Measurements from ENCODE around the gene DRGX. TPM values are rescaled to one million over a fixed set of nuclear protein-coding genes. Genes with fewer than 3 reads are reported as not detected.

DRGX gene
- total RNA-seq (2021): not detected in 2 replicates
- Bru-seq, nascent RNA: not detected
- BruChase-seq, experiment 1, labeled RNA remaining after a 2-hour chase: not detected
- not detected for BruChase-seq, experiment 2, labeled RNA remaining after a 6-hour chase
- long read RNA-seq: 0 reads

- H3K27ac ChIP-seq (ENCODE audit: low read depth, low read length, poor library complexity, severe bottlenecking): no peak within 1 kb of the TSS
- no peak within 1 kb of the TSS for H3K4me3 ChIP-seq (ENCODE audit: low read depth, low read length, poor library complexity, severe bottlenecking)
- H3K9me3 ChIP-seq (ENCODE audit: low read depth, low read length, poor library complexity, severe bottlenecking): no peaks in the 10 kb centered on the region
- BruUV-seq (replicated peaks): no TSS peak
- POLR2A ChIA-PET (ENCODE audit: low non-redundant PET): no interaction called here
- peak; percentile 1 for TF ChIP-seq EZH2 (IDR thresholded peaks at IDR 0.05; ENCODE audit: borderline replicate concordance, low read depth, low read length, poor library complexity, severe bottlenecking)
- TF ChIP-seq CTCF (conservative IDR thresholded peaks at IDR 0.05; ENCODE audit: low read depth, low read length): no peak
- intact Hi-C loops (cut with micrococcal nuclease; ENCODE audit: unreplicated experiment): no loop called here
- no peaks in the 10 kb centered on the region for H3K36me3 ChIP-seq (ENCODE audit: insufficient read depth, low read length, poor library complexity, severe bottlenecking)
- CTCF ChIA-PET: no interaction called here
- DNase-seq (ENCODE audit: low spot score): peak; percentile 65
- peaks cover 8% of the 10 kb centered on the region for H3K4me1 ChIP-seq (ENCODE audit: insufficient read depth, low read length, poor library complexity, severe bottlenecking)
- peaks cover 97% of the 10 kb centered on the region for H3K27me3 ChIP-seq (replicated peaks; ENCODE audit: insufficient read depth, low read depth, low read length, poor library complexity)
These were observed at the start of gene DRGX for GRCh38 chr10:49395741-49396665. TSS of gene DRGX (minus strand) at chr10:49396089. CDS start at chr10:49395440, 649 bp downstream.

GRCh38 chr10:49444349-49444748, 48.5 kb upstream of the DRGX start:
- POLR2A ChIA-PET (ENCODE audit: low non-redundant PET): no interaction called here
- DNase-seq (ENCODE audit: low spot score): no peak
- no peaks in the 10 kb centered on the region for H3K27me3 ChIP-seq (replicated peaks; ENCODE audit: insufficient read depth, low read depth, low read length, poor library complexity)
- peaks cover 5% of the 10 kb centered on the region for H3K9me3 ChIP-seq (ENCODE audit: low read depth, low read length, poor library complexity, severe bottlenecking)
- H3K4me1 ChIP-seq (ENCODE audit: insufficient read depth, low read length, poor library complexity, severe bottlenecking): no peaks in the 10 kb centered on the region
- CTCF ChIA-PET: no interaction called here
- no peak overlapping the region for H3K27ac ChIP-seq (ENCODE audit: low read depth, low read length, poor library complexity, severe bottlenecking)
- no peaks in the 10 kb centered on the region for H3K36me3 ChIP-seq (ENCODE audit: insufficient read depth, low read length, poor library complexity, severe bottlenecking)
- no peak for TF ChIP-seq CTCF (conservative IDR thresholded peaks at IDR 0.05; ENCODE audit: low read depth, low read length)
- no peak for TF ChIP-seq EZH2 (IDR thresholded peaks at IDR 0.05; ENCODE audit: borderline replicate concordance, low read depth, low read length, poor library complexity, severe bottlenecking)
- BruUV-seq (replicated peaks): no TSS peak
- H3K4me3 ChIP-seq (ENCODE audit: low read depth, low read length, poor library complexity, severe bottlenecking): no peak overlapping the region
- intact Hi-C loops (cut with micrococcal nuclease; ENCODE audit: unreplicated experiment): no loop called here

GRCh38 chr10:49442863-49443262, 47.0 kb upstream of the DRGX start:
- Histone ChIP-seq H3K4me3 (ENCODE audit: low read depth, low read length, poor library complexity, severe bottlenecking) (no peak overlapping the region), H3K4me1 (ENCODE audit: insufficient read depth, low read length, poor library complexity, severe bottlenecking) (no peaks in the 10 kb centered on the region), H3K36me3 (ENCODE audit: insufficient read depth, low read length, poor library complexity, severe bottlenecking) (no peaks in the 10 kb centered on the region), H3K9me3 (ENCODE audit: low read depth, low read length, poor library complexity, severe bottlenecking) (peaks cover 1% of the 10 kb centered on the region), H3K27me3 (replicated peaks; ENCODE audit: insufficient read depth, low read depth, low read length, poor library complexity) (no peaks in the 10 kb centered on the region), H3K27ac (ENCODE audit: low read depth, low read length, poor library complexity, severe bottlenecking) (no peak overlapping the region)
- CTCF ChIA-PET: no interaction called here
- no TSS peak for BruUV-seq (replicated peaks)
- TF ChIP-seq CTCF (conservative IDR thresholded peaks at IDR 0.05; ENCODE audit: low read depth, low read length): no peak
- TF ChIP-seq EZH2 (IDR thresholded peaks at IDR 0.05; ENCODE audit: borderline replicate concordance, low read depth, low read length, poor library complexity, severe bottlenecking): no peak
- intact Hi-C loops (cut with micrococcal nuclease; ENCODE audit: unreplicated experiment): no loop called here
- POLR2A ChIA-PET (ENCODE audit: low non-redundant PET): no interaction called here
- DNase-seq (ENCODE audit: low spot score): no peak

Data from A673 (cell line).